Measurements from ENCODE around the gene ITGA2. TPM values are rescaled to one million over a fixed set of nuclear protein-coding genes. Genes with fewer than 3 reads are reported as not detected.

The ITGA2 gene
- total RNA-seq, 1 experiment from 2014 or later: 36.6 TPM

GRCh38 chr5:53110156-53110555 lies 121.0 kb downstream of the ITGA2 start:
- Histone ChIP-seq H3K4me3 (replicated peaks in 1 of 2; ENCODE audit: low read depth in 1 of 2, low read length in 2 of 2) (peak overlapping the region; percentile 83 to 93), H2AFZ (ENCODE audit: low read depth, low read length, poor library complexity, severe bottlenecking) (peak overlapping the region; percentile 88), H3K4me1 (ENCODE audit: control insufficient read depth in 1 of 2, insufficient read depth in 2 of 2, low read length in 2 of 2) (peaks cover 3 to 17% of the 10 kb centered on the region in 2 experiments; a peak in 3 of 4 replicates), H3K9ac (ENCODE audit: low read length) (peak overlapping the region; percentile 78), H3K27me3 (ENCODE audit: insufficient read depth, low read length) (no peaks in the 10 kb centered on the region), H3K27ac (ENCODE audit: low read depth, low read length) (peak overlapping the region; percentile 45), H3K9me3 (ENCODE audit: control insufficient read depth in 1 of 2, insufficient read depth in 1 of 2, low read depth in 1 of 2, low read length in 2 of 2) (no peaks in the 10 kb centered on the region), H4K20me1 (ENCODE audit: insufficient read depth) (no peaks in the 10 kb centered on the region), H3K9me2 (ENCODE audit: insufficient read depth) (no peaks in the 10 kb centered on the region), H3K79me2 (ENCODE audit: insufficient read depth, low read length) (peaks cover 11% of the 10 kb centered on the region), H3K4me2 (ENCODE audit: low read length) (peak overlapping the region; percentile 86), H3K36me3 (ENCODE audit: control insufficient read depth in 1 of 2, insufficient read depth in 2 of 2, low read length in 2 of 2) (peaks cover 2 to 5% of the 10 kb centered on the region in 2 experiments; a peak in 1 of 4 replicates)
- ChIA-PET RAD21 (ENCODE audit: low non-redundant PET in 1 of 2, low total read pairs in 2 of 2, uncharacterized antibody in 2 of 2, unreplicated experiment in 2 of 2) (interaction anchor here (1.1 to 1.2 kb wide), 2 partner anchors 162 kb away, joined by 3 to 4 read pairs; no protein-coding TSS in a partner anchor), POLR2A (interaction anchor here (0.9 to 1.2 kb wide), 3 partner anchors 10 to 195 kb away, joined by 3 to 5 read pairs (median 4); no protein-coding TSS in a partner anchor), CTCF (interaction anchor here (0.7 to 1.2 kb wide), 5 partner anchors 9 to 195 kb away, joined by 4 to 6 read pairs (median 4); no protein-coding TSS in a partner anchor)
- BruUV-seq (replicated peaks): TSS peak; percentile 85
- TF ChIP-seq SIN3A (IDR thresholded peaks at IDR 0.05; ENCODE audit: low read depth) (no peak), EZH2 (IDR thresholded peaks at IDR 0.05) (no peak), SP1 (IDR thresholded peaks at IDR 0.05; ENCODE audit: low read depth) (no peak), ZBTB33 (IDR thresholded peaks at IDR 0.05; ENCODE audit: extremely low read depth, insufficient replicate concordance, low read length) (no peak), SRF (IDR thresholded peaks at IDR 0.05; ENCODE audit: low read depth) (no peak), POLR2AphosphoS5 (IDR thresholded peaks at IDR 0.05; ENCODE audit: low read depth, low read length) (no peak), FOSL1 (IDR thresholded peaks at IDR 0.05; ENCODE audit: low read depth) (no peak), ATF3 (IDR thresholded peaks at IDR 0.05) (no peak), ELF1 (IDR thresholded peaks at IDR 0.05; ENCODE audit: borderline replicate concordance, low read depth) (no peak), MAX (IDR thresholded peaks at IDR 0.05) (no peak; the same call in 1 of the 2 replicates), CTCF (IDR thresholded peaks at IDR 0.05 in 2 of 3, conservative IDR thresholded peaks at IDR 0.05 in 1 of 3; ENCODE audit: borderline replicate concordance in 1 of 3, insufficient read depth in 1 of 3, low read depth in 2 of 3, low read length in 2 of 3) (no peak), EZH2phosphoT487 (IDR thresholded peaks at IDR 0.05; ENCODE audit: borderline replicate concordance) (no peak), YY1 (IDR thresholded peaks at IDR 0.05; ENCODE audit: extremely low read depth, insufficient replicate concordance, low read depth, low read length) (no peak), CBX3 (IDR thresholded peaks at IDR 0.05; ENCODE audit: low read depth) (no peak), POLR2A (IDR thresholded peaks at IDR 0.05; ENCODE audit: borderline replicate concordance, extremely low read depth, insufficient read depth, insufficient read length) (no peak), EGR1 (IDR thresholded peaks at IDR 0.05; ENCODE audit: low read depth) (no peak)
- DNase-seq (ENCODE audit: low read depth, low spot score): no peak
- intact Hi-C loops (cut with micrococcal nuclease): no loop called here
- ATAC-seq: peak; percentile 16; the same call in 1 of the 2 replicates
